IPS DF 6.9 (cell line): ENCODE data around the gene EPB41L3.

ENCODE experiments used
- DNase-seq: peaks from one replicate; pipeline ENCODE4 v3.0.0-alpha.2; 2013; ENCODE audit warnings: low read depth, low spot score
- H3K27ac ChIP-seq: one replicate; pipeline ENCODE4 v1.5.1; 2013; ENCODE audit warnings: low read length, control low read depth
- H3K27me3 ChIP-seq: 2 replicates; pipeline ENCODE4 v1.6.1; 2013; ENCODE audit warnings: mild to moderate bottlenecking, low read length; ENCODE audit not compliant: control insufficient read depth, insufficient read depth
- H3K36me3 ChIP-seq: 2 replicates; pipeline ENCODE4 v1.6.1; 2013; ENCODE audit warnings: low read length; ENCODE audit not compliant: control insufficient read depth, insufficient read depth
- H3K4me1 ChIP-seq: 2 replicates; pipeline ENCODE4 v1.6.1; 2013; ENCODE audit warnings: low read length; ENCODE audit not compliant: control insufficient read depth, insufficient read depth
- H3K4me3 ChIP-seq: 2 replicates; pipeline ENCODE4 v1.5.1; 2013; ENCODE audit warnings: mild to moderate bottlenecking, low read length
- H3K9me3 ChIP-seq: 2 replicates; pipeline ENCODE4 v1.6.1; 2013; ENCODE audit warnings: low read length, inconsistent platforms; ENCODE audit not compliant: control insufficient read depth, insufficient read depth
- WGBS: extraction: QIAGEN DNeasy Blood & Tissue Kit; methylation state at CpG from one replicate; pipeline ENCODE4 v1.1.7; 2013; ENCODE audit warnings: mixed read lengths, missing lambda C conversion rate; ENCODE audit not compliant: insufficient read length, insufficient coverage; 5-methylcytosine and 5-hydroxymethylcytosine counted together

EPB41L3 gene

DNA sequence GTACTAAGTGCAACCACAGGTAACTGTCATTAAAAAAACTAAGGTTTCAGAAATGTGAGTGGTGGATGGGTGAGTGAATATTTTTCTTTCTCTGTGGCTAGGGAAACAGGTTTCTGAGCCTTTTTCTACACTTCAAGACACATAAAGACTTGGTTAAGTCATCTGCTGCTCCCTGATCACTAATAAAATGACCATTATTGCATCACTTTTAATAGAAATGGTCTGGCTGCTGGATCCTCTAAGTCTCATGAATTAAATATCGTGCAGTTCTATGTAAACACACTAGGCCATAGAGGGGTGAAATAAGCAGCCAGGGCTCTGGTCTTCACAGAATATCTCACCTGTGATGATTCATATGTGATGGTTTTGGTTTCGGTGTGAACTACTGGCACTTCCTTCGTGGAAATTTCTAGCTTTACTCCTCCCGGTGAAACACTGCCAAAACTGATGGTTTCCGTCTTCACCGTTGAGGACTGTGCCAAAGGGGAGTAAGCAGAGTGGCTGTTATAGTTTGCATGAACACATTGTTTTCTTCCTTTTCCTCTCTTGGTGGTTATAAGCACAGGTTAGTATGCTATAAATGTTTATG is 147.8 kb downstream of the EPB41L3 start:
- H3K4me1 ChIP-seq = no peaks in the 10 kb centered on the region
- H3K27me3 ChIP-seq = no peaks in the 10 kb centered on the region
- no peak overlapping the region for H3K27ac ChIP-seq
- no peaks in the 10 kb centered on the region for H3K9me3 ChIP-seq
- no peaks in the 10 kb centered on the region for H3K36me3 ChIP-seq
- H3K4me3 ChIP-seq = no peak overlapping the region
- WGBS = no CpG with 5 or more reads among the region's 6 CpGs
- DNase-seq = no peak

GRCh38 chr18:5393779-5394178 is 150.0 kb downstream of the EPB41L3 start:
- H3K4me1 ChIP-seq = no peaks in the 10 kb centered on the region
- H3K9me3 ChIP-seq = no peaks in the 10 kb centered on the region
- no peak overlapping the region for H3K4me3 ChIP-seq
- no peaks in the 10 kb centered on the region for H3K27me3 ChIP-seq
- no peak for DNase-seq
- H3K27ac ChIP-seq = no peak overlapping the region
- no peaks in the 10 kb centered on the region for H3K36me3 ChIP-seq
- no CpG with 5 or more reads among the region's 5 CpGs for WGBS

DNA sequence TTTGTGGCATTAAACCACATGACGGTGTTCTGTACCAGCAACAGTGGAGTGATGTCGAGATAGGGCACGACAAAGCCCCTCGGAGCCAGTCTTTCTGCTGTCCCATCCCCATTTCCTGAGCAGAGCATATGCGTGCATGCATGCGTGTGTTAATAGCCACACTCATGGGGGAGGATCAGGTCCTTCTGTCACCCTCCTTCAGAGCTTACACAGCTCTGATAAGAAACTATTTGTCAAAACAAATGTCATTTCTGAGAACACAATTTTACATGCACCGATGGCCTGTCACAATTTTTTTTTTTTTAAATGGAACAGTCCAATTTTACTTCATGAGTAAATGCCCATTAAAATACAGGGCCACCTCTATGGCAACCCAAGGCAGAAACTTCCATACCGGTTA is 152.4 kb downstream of the EPB41L3 start:
- Histone ChIP-seq H3K4me3 (no peak overlapping the region), H3K27ac (no peak overlapping the region), H3K4me1 (no peaks in the 10 kb centered on the region), H3K27me3 (no peaks in the 10 kb centered on the region), H3K36me3 (no peaks in the 10 kb centered on the region), H3K9me3 (no peaks in the 10 kb centered on the region)
- WGBS = no CpG with 5 or more reads among the region's 8 CpGs
- DNase-seq = no peak

GRCh38 chr18:5389356-5389755 is 154.4 kb downstream of the EPB41L3 start:
- Histone ChIP-seq H3K36me3 (no peaks in the 10 kb centered on the region), H3K27ac (no peak overlapping the region), H3K4me1 (no peaks in the 10 kb centered on the region), H3K4me3 (no peak overlapping the region), H3K27me3 (no peaks in the 10 kb centered on the region), H3K9me3 (no peaks in the 10 kb centered on the region)
- no CpG with 5 or more reads among the region's 2 CpGs for WGBS
- no peak for DNase-seq

GRCh38 chr18:5388896-5389295 is 154.9 kb downstream of the EPB41L3 start:
- Histone ChIP-seq H3K27me3 (no peaks in the 10 kb centered on the region), H3K9me3 (no peaks in the 10 kb centered on the region), H3K4me1 (no peaks in the 10 kb centered on the region), H3K4me3 (no peak overlapping the region), H3K36me3 (no peaks in the 10 kb centered on the region), H3K27ac (no peak overlapping the region)
- DNase-seq = no peak
- no CpG with 5 or more reads among the region's 3 CpGs for WGBS

DNA sequence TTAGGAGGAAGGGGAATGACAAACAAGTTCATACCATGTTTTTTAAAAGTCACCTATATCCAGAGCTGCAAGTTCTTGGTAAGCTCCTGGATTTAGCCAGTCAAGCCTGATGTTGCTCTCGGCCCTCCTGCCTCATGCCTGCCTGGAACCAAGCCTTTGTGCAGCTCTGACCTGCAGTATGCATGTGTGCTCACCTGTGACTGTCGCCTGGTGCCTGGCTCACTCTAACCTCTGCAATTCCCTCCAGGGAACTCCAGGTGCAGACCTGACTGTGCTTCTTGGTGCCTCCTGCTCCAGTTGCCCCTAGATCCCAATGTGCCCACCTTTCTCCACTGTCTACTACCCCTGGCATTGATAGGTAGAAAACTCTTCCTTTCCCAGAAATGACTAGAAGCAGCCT is 163.2 kb downstream of the EPB41L3 start:
- no CpG with 5 or more reads among the region's 2 CpGs for WGBS
- Histone ChIP-seq H3K4me3 (no peak overlapping the region), H3K36me3 (no peaks in the 10 kb centered on the region), H3K4me1 (peaks cover 1% of the 10 kb centered on the region; the same call in 1 of the 2 replicates), H3K9me3 (no peaks in the 10 kb centered on the region), H3K27me3 (no peaks in the 10 kb centered on the region), H3K27ac (no peak overlapping the region)
- DNase-seq = no peak

GRCh38 chr18:5376986-5377385 is 166.8 kb downstream of the EPB41L3 start:
- H3K27ac ChIP-seq = no peak overlapping the region
- no peaks in the 10 kb centered on the region for H3K9me3 ChIP-seq
- no peaks in the 10 kb centered on the region for H3K36me3 ChIP-seq
- no peaks in the 10 kb centered on the region for H3K27me3 ChIP-seq
- no peak overlapping the region for H3K4me3 ChIP-seq
- no CpG with 5 or more reads among the region's 4 CpGs for WGBS
- H3K4me1 ChIP-seq = no peaks in the 10 kb centered on the region
- DNase-seq = no peak

GRCh38 chr18:5370332-5370731 is 173.5 kb downstream of the EPB41L3 start:
- no CpG with 5 or more reads among the region's 1 CpG for WGBS
- Histone ChIP-seq H3K9me3 (no peaks in the 10 kb centered on the region), H3K4me3 (no peak overlapping the region), H3K27ac (no peak overlapping the region), H3K4me1 (no peaks in the 10 kb centered on the region), H3K27me3 (no peaks in the 10 kb centered on the region), H3K36me3 (no peaks in the 10 kb centered on the region)
- DNase-seq = no peak

- Histone ChIP-seq H3K27me3 (no peaks in the 10 kb centered on the region), H3K9me3 (no peaks in the 10 kb centered on the region), H3K4me3 (no peak overlapping the region), H3K36me3 (no peaks in the 10 kb centered on the region), H3K27ac (no peak overlapping the region), H3K4me1 (no peaks in the 10 kb centered on the region)
- no CpG with 5 or more reads among the region's 2 CpGs for WGBS
- DNase-seq = no peak
Observed at GRCh38 chr18:5369513-5369912, 174.3 kb downstream of the EPB41L3 start.

DNA sequence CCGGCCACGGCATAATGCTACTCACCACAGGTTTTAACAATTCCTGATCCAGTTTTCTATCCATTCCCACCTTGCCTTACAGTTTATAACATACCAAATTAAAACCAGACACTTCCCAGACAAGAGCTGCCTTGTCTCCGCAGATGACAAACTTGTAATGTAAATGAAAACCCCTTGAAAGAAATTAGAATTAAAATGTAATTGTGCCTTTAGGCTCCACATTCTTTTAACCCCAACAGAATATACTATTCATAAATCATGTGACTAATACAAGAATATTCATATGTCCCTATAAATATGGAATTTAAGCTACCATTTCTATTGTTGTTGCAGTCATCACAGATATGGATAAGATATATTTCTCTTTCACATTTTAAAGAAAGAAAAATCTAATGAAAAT is 178.4 kb downstream of the EPB41L3 start:
- WGBS = no CpG with 5 or more reads among the region's 3 CpGs
- DNase-seq = no peak
- H3K36me3 ChIP-seq = no peaks in the 10 kb centered on the region
- no peaks in the 10 kb centered on the region for H3K4me1 ChIP-seq
- no peaks in the 10 kb centered on the region for H3K27me3 ChIP-seq
- no peaks in the 10 kb centered on the region for H3K9me3 ChIP-seq
- no peak overlapping the region for H3K4me3 ChIP-seq
- no peak overlapping the region for H3K27ac ChIP-seq

DNA sequence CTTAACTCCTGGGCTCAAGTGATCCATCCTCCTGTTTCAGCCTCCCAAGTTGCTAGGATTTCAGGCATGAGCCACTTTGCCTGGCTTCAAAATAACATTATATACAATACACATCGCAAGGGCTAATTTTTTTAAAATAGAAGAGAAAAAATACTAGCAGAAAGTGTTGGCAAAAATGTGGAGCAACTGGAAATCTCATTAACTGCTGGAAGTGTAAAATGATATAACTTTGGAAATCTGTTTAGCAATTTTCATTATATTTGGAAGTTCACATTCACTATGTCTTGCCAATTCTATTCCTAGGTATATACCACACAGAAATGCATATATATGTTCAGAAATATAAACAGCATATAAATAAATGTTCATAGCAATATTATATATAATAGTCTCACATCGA is 193.2 kb downstream of the EPB41L3 start:
- no peaks in the 10 kb centered on the region; the same call in 1 of the 2 replicates for H3K27me3 ChIP-seq
- WGBS = no CpG with 5 or more reads among the region's 2 CpGs
- no peaks in the 10 kb centered on the region for H3K9me3 ChIP-seq
- H3K27ac ChIP-seq = no peak overlapping the region
- H3K4me3 ChIP-seq = no peak overlapping the region
- no peaks in the 10 kb centered on the region for H3K4me1 ChIP-seq
- H3K36me3 ChIP-seq = no peaks in the 10 kb centered on the region
- no peak for DNase-seq
